H9 (cell line): ENCODE data around the gene SLC27A6. TPM values are rescaled to one million over a fixed set of nuclear protein-coding genes. Genes with fewer than 3 reads are reported as not detected.

Source experiments
- DNase-seq: peaks from one replicate; pipeline ENCODE4 v3.0.0-alpha.2; 2017
- H2AFZ ChIP-seq: one replicate; pipeline ENCODE4 v1.6.1; 2013; ENCODE audit warnings: mild to moderate bottlenecking, low read length, control low read depth, moderate library complexity
- H2AK5ac ChIP-seq: 2 replicates; pipeline ENCODE4 v1.6.1; 2013; ENCODE audit warnings: low read length, control low read depth, mixed read lengths; ENCODE audit not compliant: insufficient read length
- H2BK120ac ChIP-seq: one replicate; pipeline ENCODE4 v1.6.1; 2013; ENCODE audit warnings: low read depth, mild to moderate bottlenecking, low read length, control low read depth, inconsistent platforms; ENCODE audit not compliant: poor library complexity, severe bottlenecking
- H2BK12ac ChIP-seq: 2 replicates; pipeline ENCODE4 v1.6.1; 2013; ENCODE audit warnings: low read length, control low read depth, mixed read lengths, low read depth; ENCODE audit not compliant: insufficient read length
- H2BK15ac ChIP-seq: 2 replicates; pipeline ENCODE4 v1.6.1; 2013; ENCODE audit warnings: low read depth, low read length, control low read depth
- H2BK20ac ChIP-seq: one replicate; pipeline ENCODE4 v1.6.1; 2013; ENCODE audit warnings: low read depth, mild to moderate bottlenecking, low read length, control low read depth, inconsistent platforms; ENCODE audit not compliant: poor library complexity, severe bottlenecking
- H2BK5ac ChIP-seq: 2 replicates; pipeline ENCODE4 v1.6.1; 2013; ENCODE audit warnings: low read length, control low read depth, mixed read lengths; ENCODE audit not compliant: insufficient read length
- H3K14ac ChIP-seq: 2 replicates; pipeline ENCODE4 v1.6.1; 2013; ENCODE audit warnings: low read length, control low read depth; ENCODE audit not compliant: insufficient read depth
- H3K18ac ChIP-seq: 2 replicates; pipeline ENCODE4 v1.6.1; 2013; ENCODE audit warnings: low read depth, mild to moderate bottlenecking, mixed read lengths, low read length, control low read depth; ENCODE audit not compliant: insufficient read length
- H3K23ac ChIP-seq: 2 replicates; pipeline ENCODE4 v1.6.1; 2013; ENCODE audit warnings: low read length, control low read depth, mixed read lengths, low read depth; ENCODE audit not compliant: insufficient read length
- H3K23me2 ChIP-seq: 2 replicates; pipeline ENCODE4 v1.6.1; 2013; ENCODE audit warnings: low read depth, mild to moderate bottlenecking, mixed read lengths, low read length, control low read depth; ENCODE audit not compliant: insufficient read length, poor library complexity, severe bottlenecking
- H3K27ac ChIP-seq: 2 replicates; pipeline ENCODE4 v1.5.1; 2013; ENCODE audit warnings: low read length, control low read depth, mixed read lengths, low read depth; ENCODE audit not compliant: insufficient read length
- H3K27me3 ChIP-seq: 2 replicates; pipeline ENCODE4 v1.6.1; 2013; ENCODE audit warnings: low read length, control low read depth, inconsistent platforms; ENCODE audit not compliant: insufficient read depth
- H3K4ac ChIP-seq: 2 replicates; pipeline ENCODE4 v1.6.1; 2013; ENCODE audit warnings: low read depth, mild to moderate bottlenecking, control low read depth, inconsistent platforms, low read length, moderate library complexity
- H3K4me1 ChIP-seq: 2 replicates; pipeline ENCODE4 v1.6.1; 2013; ENCODE audit warnings: low read length, control low read depth, inconsistent platforms; ENCODE audit not compliant: insufficient read depth
- H3K4me2 ChIP-seq: 2 replicates; pipeline ENCODE4 v1.6.1; 2013; ENCODE audit warnings: low read length, control low read depth, mixed read lengths; ENCODE audit not compliant: insufficient read length, insufficient read depth
- H3K56ac ChIP-seq: 2 replicates; pipeline ENCODE4 v1.6.1; 2013; ENCODE audit warnings: low read depth, mild to moderate bottlenecking, mixed read lengths, low read length, control low read depth; ENCODE audit not compliant: insufficient read length
- H3K79me1 ChIP-seq: 2 replicates; pipeline ENCODE4 v1.6.1; 2013; ENCODE audit warnings: low read depth, mild to moderate bottlenecking, moderate library complexity, low read length, control low read depth, inconsistent platforms; ENCODE audit not compliant: insufficient read depth, poor library complexity, severe bottlenecking
- H3K79me2 ChIP-seq: 2 replicates; pipeline ENCODE4 v1.6.1; 2013; ENCODE audit warnings: low read length, control low read depth, inconsistent platforms; ENCODE audit not compliant: insufficient read depth
- H3K9ac ChIP-seq: 2 replicates; pipeline ENCODE4 v1.6.1; 2013; ENCODE audit warnings: low read length, control low read depth, mixed read lengths; ENCODE audit not compliant: insufficient read length; ENCODE audit errors: extremely low read depth
- H3K9me3 ChIP-seq: one replicate; pipeline ENCODE4 v1.6.1; 2013; ENCODE audit warnings: low read depth, low read length, inconsistent platforms; ENCODE audit not compliant: control insufficient read depth
- H3T11ph ChIP-seq: one replicate; pipeline ENCODE4 v1.6.1; 2013; ENCODE audit warnings: mild to moderate bottlenecking, low read length, control low read depth, inconsistent platforms
- H4K20me1 ChIP-seq: one replicate; pipeline ENCODE4 v1.6.1; 2013; ENCODE audit not compliant: control insufficient read depth, insufficient read length, insufficient read depth
- H4K5ac ChIP-seq: 2 replicates; pipeline ENCODE4 v1.6.1; 2013; ENCODE audit warnings: low read depth, mild to moderate bottlenecking, mixed read lengths, low read length, control low read depth; ENCODE audit not compliant: insufficient read length
- H4K8ac ChIP-seq: replicated peaks from 2 replicates; pipeline ENCODE4 v1.6.1; 2013; ENCODE audit warnings: low read length, control low read depth, mixed read lengths, low read depth; ENCODE audit not compliant: insufficient read length
- H4K91ac ChIP-seq: 2 replicates; pipeline ENCODE4 v1.6.1; 2013; ENCODE audit warnings: low read depth, mild to moderate bottlenecking, moderate library complexity, mixed read lengths, low read length, control low read depth; ENCODE audit not compliant: insufficient read length
- H3K27ac Mint-ChIP-seq, 3 experiments: 2 replicates in 2 of 3; 3 replicates in 1 of 3; pipeline ENCODE4 v1.8.0; 2020 to 2021; ENCODE audit warnings: mixed read lengths in 3 of 3, mild to moderate bottlenecking in 1 of 3, moderate library complexity in 1 of 3
- H3K27me3 Mint-ChIP-seq: 2 replicates; pipeline ENCODE4 v1.8.0; 2021; ENCODE audit warnings: low read depth, mild to moderate bottlenecking, moderate library complexity, mixed read lengths
- H3K36me3 Mint-ChIP-seq, 3 experiments: 2 replicates in 2 of 3; 3 replicates in 1 of 3; pipeline ENCODE4 v1.8.0; 2020 to 2021; ENCODE audit warnings: low read depth in 3 of 3, mixed read lengths in 3 of 3; ENCODE audit not compliant: insufficient read depth in 1 of 3
- H3K4me1 Mint-ChIP-seq, 2 experiments: 2 replicates each; pipeline ENCODE4 v1.8.0; 2020; ENCODE audit warnings: mixed read lengths in 2 of 2
- H3K4me3 Mint-ChIP-seq, 2 experiments: 2 replicates in 1 of 2; 3 replicates in 1 of 2; pipeline ENCODE4 v1.8.0; 2020 to 2021; ENCODE audit warnings: mild to moderate bottlenecking in 2 of 2, mixed read lengths in 2 of 2, moderate library complexity in 1 of 2
- H3K9me3 Mint-ChIP-seq, 2 experiments: 2 replicates in 1 of 2; 3 replicates in 1 of 2; pipeline ENCODE4 v1.8.0; 2020; ENCODE audit warnings: mild to moderate bottlenecking in 2 of 2, mixed read lengths in 2 of 2, moderate library complexity in 1 of 2
- WGBS: extraction: QIAGEN DNeasy Blood & Tissue Kit; methylation state at CpG from one replicate; pipeline ENCODE4 v1.1.7; 2013; ENCODE audit warnings: missing lambda C conversion rate, low lambda C conversion rate, mixed read lengths; ENCODE audit not compliant: insufficient read length; ENCODE audit errors: extremely low coverage; 5-methylcytosine and 5-hydroxymethylcytosine counted together
- total RNA-seq: library from RNA; stranded (reverse); gene quantifications from 2 replicates; pipeline ENCODE4 v1.2.1, GENCODE V29; 2021
- TF ChIP-seq, protein P1 (sequence below): fragments of 200-600 bp; sonication (generic); conservative IDR thresholded peaks from 3 replicates; pipeline ENCODE4 v1.8.0; 2021; ENCODE audit warnings: antibody characterized with exemption, mild to moderate bottlenecking

Gene SLC27A6
- total RNA-seq, 1 experiment from 2014 or later: 3.0 TPM

DNA sequence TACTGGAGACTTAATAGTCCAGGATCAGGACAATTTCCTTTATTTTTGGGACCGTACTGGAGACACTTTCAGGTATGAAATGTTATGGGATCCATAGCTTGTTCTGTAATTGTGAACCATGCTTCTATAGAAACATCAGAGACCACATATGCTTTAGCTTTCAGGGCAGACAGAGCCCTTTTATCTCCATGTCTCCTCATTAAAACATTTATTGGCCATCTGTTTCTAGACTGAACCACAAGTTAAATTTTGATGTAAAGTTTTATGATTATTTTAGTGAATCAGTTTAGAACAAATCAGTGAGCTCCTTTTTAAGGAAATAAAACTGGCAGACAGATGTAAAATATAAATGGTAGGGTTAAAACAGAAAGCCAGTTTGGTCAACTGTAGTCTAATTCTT lies 62.0 kb downstream of the SLC27A6 start:
- H3K56ac ChIP-seq: no peak overlapping the region
- H3K23me2 ChIP-seq: no peaks in the 10 kb centered on the region
- H3K4ac ChIP-seq: no peak overlapping the region
- no CpG with 5 or more reads among the region's 1 CpG for WGBS
- H3K9me3 ChIP-seq: no peaks in the 10 kb centered on the region
- no peaks in the 10 kb centered on the region for H4K20me1 ChIP-seq
- no peak overlapping the region for H2BK15ac ChIP-seq
- H2AK5ac ChIP-seq: no peak overlapping the region
- no peaks in the 10 kb centered on the region for H3K27me3 ChIP-seq
- TF ChIP-seq, protein P1, sequence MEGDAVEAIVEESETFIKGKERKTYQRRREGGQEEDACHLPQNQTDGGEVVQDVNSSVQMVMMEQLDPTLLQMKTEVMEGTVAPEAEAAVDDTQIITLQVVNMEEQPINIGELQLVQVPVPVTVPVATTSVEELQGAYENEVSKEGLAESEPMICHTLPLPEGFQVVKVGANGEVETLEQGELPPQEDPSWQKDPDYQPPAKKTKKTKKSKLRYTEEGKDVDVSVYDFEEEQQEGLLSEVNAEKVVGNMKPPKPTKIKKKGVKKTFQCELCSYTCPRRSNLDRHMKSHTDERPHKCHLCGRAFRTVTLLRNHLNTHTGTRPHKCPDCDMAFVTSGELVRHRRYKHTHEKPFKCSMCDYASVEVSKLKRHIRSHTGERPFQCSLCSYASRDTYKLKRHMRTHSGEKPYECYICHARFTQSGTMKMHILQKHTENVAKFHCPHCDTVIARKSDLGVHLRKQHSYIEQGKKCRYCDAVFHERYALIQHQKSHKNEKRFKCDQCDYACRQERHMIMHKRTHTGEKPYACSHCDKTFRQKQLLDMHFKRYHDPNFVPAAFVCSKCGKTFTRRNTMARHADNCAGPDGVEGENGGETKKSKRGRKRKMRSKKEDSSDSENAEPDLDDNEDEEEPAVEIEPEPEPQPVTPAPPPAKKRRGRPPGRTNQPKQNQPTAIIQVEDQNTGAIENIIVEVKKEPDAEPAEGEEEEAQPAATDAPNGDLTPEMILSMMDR: no peak
- H4K5ac ChIP-seq: no peak overlapping the region
- Mint-ChIP-seq H3K9me3 (no peaks in the 10 kb centered on the region), H3K27ac (no peak overlapping the region), H3K36me3 (no peaks in the 10 kb centered on the region), H3K4me3 (no peak overlapping the region), H3K27me3 (no peaks in the 10 kb centered on the region), H3K4me1 (no peaks in the 10 kb centered on the region)
- no peak overlapping the region for H2BK20ac ChIP-seq
- H2BK5ac ChIP-seq: no peak overlapping the region
- H3K27ac ChIP-seq: no peak overlapping the region
- H4K91ac ChIP-seq: no peak overlapping the region
- no peaks in the 10 kb centered on the region for H3K4me1 ChIP-seq
- no peak overlapping the region for H3K9ac ChIP-seq
- H3K14ac ChIP-seq: no peak overlapping the region
- H2BK120ac ChIP-seq: no peak overlapping the region
- no peak overlapping the region for H4K8ac ChIP-seq
- H3K4me2 ChIP-seq: no peak overlapping the region
- H3K79me2 ChIP-seq: no peaks in the 10 kb centered on the region
- no peak overlapping the region for H3K18ac ChIP-seq
- no peak overlapping the region for H2AFZ ChIP-seq
- H3K79me1 ChIP-seq: no peaks in the 10 kb centered on the region
- no peak for DNase-seq
- H3K23ac ChIP-seq: no peak overlapping the region
- no peak overlapping the region for H2BK12ac ChIP-seq
- H3T11ph ChIP-seq: no peak overlapping the region
